Activated T-helper 1 cell treated with Interleukin-2 at 50 U/mL for 16 hours (primary cell): ENCODE results near the gene VPS13D.
"Not testable (repeated sequence)": the region's sequence is repeated elsewhere in the genome, so short reads cannot be mapped to it uniquely, and the experiment has no call there.

Experiments
- DNase-seq: peaks from one replicate; pipeline ENCODE4 v3.0.0-alpha.2; 2020; ENCODE audit warnings: low read depth

Gene VPS13D

GRCh38 chr1:12451560-12451900 lies 221.7 kb downstream of the VPS13D start:
- no peak for DNase-seq

- no peak for DNase-seq
These were observed 222.4 kb downstream of the VPS13D start for GRCh38 chr1:12452262-12452661.

GRCh38 chr1:12453400-12454343 lies 223.8 kb downstream of the VPS13D start:
- DNase-seq: no peak

GRCh38 chr1:12454406-12455391 lies 224.9 kb downstream of the VPS13D start:
- no peak for DNase-seq

- not testable (repeated sequence) for DNase-seq
These were observed 226.3 kb downstream of the VPS13D start for GRCh38 chr1:12456081-12456480.

- DNase-seq: no peak
These were observed 227.1 kb downstream of the VPS13D start for GRCh38 chr1:12456979-12457378.

GRCh38 chr1:12457771-12458170 lies 227.9 kb downstream of the VPS13D start:
- DNase-seq: no peak

GRCh38 chr1:12458571-12458970 lies 228.7 kb downstream of the VPS13D start:
- DNase-seq: no peak

GRCh38 chr1:12460121-12460520 lies 230.3 kb downstream of the VPS13D start:
- DNase-seq: no peak

- DNase-seq: no peak
These were observed 231.2 kb downstream of the VPS13D start for GRCh38 chr1:12460911-12461621.

- no peak for DNase-seq
These were observed 231.9 kb downstream of the VPS13D start for GRCh38 chr1:12461754-12462153.

- DNase-seq: no peak
These were observed 232.8 kb downstream of the VPS13D start for GRCh38 chr1:12462586-12462985.

GRCh38 chr1:12464045-12464461 lies 234.2 kb downstream of the VPS13D start:
- DNase-seq: no peak

- DNase-seq: no peak
These were observed 234.8 kb downstream of the VPS13D start for GRCh38 chr1:12464598-12465056.

GRCh38 chr1:12465126-12465525 lies 235.3 kb downstream of the VPS13D start:
- DNase-seq: no peak

- DNase-seq: no peak
These were observed 237.0 kb downstream of the VPS13D start for GRCh38 chr1:12466816-12467215.

- DNase-seq: no peak
These were observed 237.9 kb downstream of the VPS13D start for GRCh38 chr1:12467570-12468286.

- DNase-seq: no peak
These were observed 238.5 kb downstream of the VPS13D start for GRCh38 chr1:12468323-12468722.

- no peak for DNase-seq
These were observed 239.7 kb downstream of the VPS13D start for GRCh38 chr1:12469493-12469892.

- no peak for DNase-seq
These were observed 240.2 kb downstream of the VPS13D start for GRCh38 chr1:12469990-12470389.

GRCh38 chr1:12470916-12471315 lies 241.1 kb downstream of the VPS13D start:
- DNase-seq: not testable (repeated sequence)
